ENCODE results near the gene TBCD.

Gene TBCD

GRCh38 chr17:82875407-82875856 is 123.6 kb downstream of the TBCD start:
- Histone ChIP-seq H3K36me3 (ENCODE audit: insufficient read depth, low read length) (peaks cover 4% of the 10 kb centered on the region; the same call in 1 of the 2 replicates), H3K4me1 (ENCODE audit: control insufficient read depth, insufficient read depth, low read length, unreplicated experiment) (peaks cover 9% of the 10 kb centered on the region), H3K4me3 (ENCODE audit: low read depth, low read length) (no peak overlapping the region), H3K27me3 (ENCODE audit: insufficient read depth, low read length) (no peaks in the 10 kb centered on the region), H2AFZ (ENCODE audit: low read length, unreplicated experiment) (no peak overlapping the region), H3K79me2 (ENCODE audit: control insufficient read depth, insufficient read depth, low read length, unreplicated experiment) (no peaks in the 10 kb centered on the region), H3K27ac (ENCODE audit: low read depth, low read length) (no peak overlapping the region)

- H3K36me3 ChIP-seq (ENCODE audit: insufficient read depth, low read length) = peaks cover 3% of the 10 kb centered on the region; the same call in 1 of the 2 replicates
- H3K4me1 ChIP-seq (ENCODE audit: control insufficient read depth, insufficient read depth, low read length, unreplicated experiment) = peaks cover 9% of the 10 kb centered on the region
- H3K4me3 ChIP-seq (ENCODE audit: low read depth, low read length) = 0 out of 2 replicates have a peak overlapping the region, but pooled peaks have one; percentile 0
- no peaks in the 10 kb centered on the region for H3K79me2 ChIP-seq (ENCODE audit: control insufficient read depth, insufficient read depth, low read length, unreplicated experiment)
- no peaks in the 10 kb centered on the region for H3K27me3 ChIP-seq (ENCODE audit: insufficient read depth, low read length)
- H3K27ac ChIP-seq (ENCODE audit: low read depth, low read length) = peak overlapping the region; percentile 47; the same call in 1 of the 2 replicates
- peak overlapping the region; percentile 57 for H2AFZ ChIP-seq (ENCODE audit: low read length, unreplicated experiment)
Observed at GRCh38 chr17:82876149-82876548, 124.3 kb downstream of the TBCD start.

- Histone ChIP-seq H3K27me3 (ENCODE audit: insufficient read depth, low read length) (no peaks in the 10 kb centered on the region), H3K4me1 (ENCODE audit: control insufficient read depth, insufficient read depth, low read length, unreplicated experiment) (peaks cover 9% of the 10 kb centered on the region), H3K79me2 (ENCODE audit: control insufficient read depth, insufficient read depth, low read length, unreplicated experiment) (no peaks in the 10 kb centered on the region), H3K27ac (ENCODE audit: low read depth, low read length) (peak overlapping the region; percentile 47; the same call in 1 of the 2 replicates), H2AFZ (ENCODE audit: low read length, unreplicated experiment) (peak overlapping the region; percentile 57), H3K4me3 (ENCODE audit: low read depth, low read length) (peak overlapping the region; percentile 0; the same call in 1 of the 2 replicates), H3K36me3 (ENCODE audit: insufficient read depth, low read length) (no peaks in the 10 kb centered on the region)
Observed at GRCh38 chr17:82876602-82877379, 124.9 kb downstream of the TBCD start.

GRCh38 chr17:82878527-82878926 is 126.7 kb downstream of the TBCD start:
- H3K27ac ChIP-seq (ENCODE audit: low read depth, low read length) = no peak overlapping the region
- H2AFZ ChIP-seq (ENCODE audit: low read length, unreplicated experiment) = no peak overlapping the region
- peaks cover 9% of the 10 kb centered on the region for H3K4me1 ChIP-seq (ENCODE audit: control insufficient read depth, insufficient read depth, low read length, unreplicated experiment)

GRCh38 chr17:82879241-82879640 is 127.4 kb downstream of the TBCD start:
- no peaks in the 10 kb centered on the region for H3K36me3 ChIP-seq (ENCODE audit: insufficient read depth, low read length)
- H3K79me2 ChIP-seq (ENCODE audit: control insufficient read depth, insufficient read depth, low read length, unreplicated experiment) = no peaks in the 10 kb centered on the region

More at GRCh38 chr17:82878527-82878926, 126.7 kb downstream of the TBCD start:
- Histone ChIP-seq H3K36me3 (ENCODE audit: insufficient read depth, low read length) (no peaks in the 10 kb centered on the region), H3K27me3 (ENCODE audit: insufficient read depth, low read length) (no peaks in the 10 kb centered on the region), H3K4me3 (ENCODE audit: low read depth, low read length) (no peak overlapping the region), H3K79me2 (ENCODE audit: control insufficient read depth, insufficient read depth, low read length, unreplicated experiment) (no peaks in the 10 kb centered on the region)

GRCh38 chr17:82880620-82881323 is 128.9 kb downstream of the TBCD start:
- H3K4me1 ChIP-seq (ENCODE audit: control insufficient read depth, insufficient read depth, low read length, unreplicated experiment) = peaks cover 18% of the 10 kb centered on the region
- H3K4me3 ChIP-seq (ENCODE audit: low read depth, low read length) = no peak overlapping the region
- no peak overlapping the region for H2AFZ ChIP-seq (ENCODE audit: low read length, unreplicated experiment)
- H3K27me3 ChIP-seq (ENCODE audit: insufficient read depth, low read length) = no peaks in the 10 kb centered on the region
- no peaks in the 10 kb centered on the region for H3K36me3 ChIP-seq (ENCODE audit: insufficient read depth, low read length)
- no peak overlapping the region for H3K27ac ChIP-seq (ENCODE audit: low read depth, low read length)
- no peaks in the 10 kb centered on the region for H3K79me2 ChIP-seq (ENCODE audit: control insufficient read depth, insufficient read depth, low read length, unreplicated experiment)

More at GRCh38 chr17:82879241-82879640, 127.4 kb downstream of the TBCD start:
- Histone ChIP-seq H3K27me3 (ENCODE audit: insufficient read depth, low read length) (no peaks in the 10 kb centered on the region), H3K4me1 (ENCODE audit: control insufficient read depth, insufficient read depth, low read length, unreplicated experiment) (peaks cover 9% of the 10 kb centered on the region), H3K27ac (ENCODE audit: low read depth, low read length) (no peak overlapping the region), H2AFZ (ENCODE audit: low read length, unreplicated experiment) (no peak overlapping the region), H3K4me3 (ENCODE audit: low read depth, low read length) (no peak overlapping the region)

GRCh38 chr17:82881324-82881823 is 129.5 kb downstream of the TBCD start:
- no peaks in the 10 kb centered on the region for H3K27me3 ChIP-seq (ENCODE audit: insufficient read depth, low read length)
- no peak overlapping the region for H3K4me3 ChIP-seq (ENCODE audit: low read depth, low read length)
- no peaks in the 10 kb centered on the region for H3K36me3 ChIP-seq (ENCODE audit: insufficient read depth, low read length)
- peaks cover 20% of the 10 kb centered on the region for H3K4me1 ChIP-seq (ENCODE audit: control insufficient read depth, insufficient read depth, low read length, unreplicated experiment)
- H3K27ac ChIP-seq (ENCODE audit: low read depth, low read length) = no peak overlapping the region
- H3K79me2 ChIP-seq (ENCODE audit: control insufficient read depth, insufficient read depth, low read length, unreplicated experiment) = no peaks in the 10 kb centered on the region
- no peak overlapping the region for H2AFZ ChIP-seq (ENCODE audit: low read length, unreplicated experiment)

- Histone ChIP-seq H3K4me3 (ENCODE audit: low read depth, low read length) (no peak overlapping the region), H2AFZ (ENCODE audit: low read length, unreplicated experiment) (no peak overlapping the region), H3K27ac (ENCODE audit: low read depth, low read length) (no peak overlapping the region), H3K36me3 (ENCODE audit: insufficient read depth, low read length) (no peaks in the 10 kb centered on the region), H3K79me2 (ENCODE audit: control insufficient read depth, insufficient read depth, low read length, unreplicated experiment) (no peaks in the 10 kb centered on the region), H3K27me3 (ENCODE audit: insufficient read depth, low read length) (no peaks in the 10 kb centered on the region), H3K4me1 (ENCODE audit: control insufficient read depth, insufficient read depth, low read length, unreplicated experiment) (peaks cover 15% of the 10 kb centered on the region)
Observed at GRCh38 chr17:82881900-82882714, 130.2 kb downstream of the TBCD start.

- peaks cover 14% of the 10 kb centered on the region for H3K4me1 ChIP-seq (ENCODE audit: control insufficient read depth, insufficient read depth, low read length, unreplicated experiment)
- H2AFZ ChIP-seq (ENCODE audit: low read length, unreplicated experiment) = no peak overlapping the region
- H3K27ac ChIP-seq (ENCODE audit: low read depth, low read length) = no peak overlapping the region
- no peak overlapping the region for H3K4me3 ChIP-seq (ENCODE audit: low read depth, low read length)
- no peaks in the 10 kb centered on the region for H3K27me3 ChIP-seq (ENCODE audit: insufficient read depth, low read length)
- H3K79me2 ChIP-seq (ENCODE audit: control insufficient read depth, insufficient read depth, low read length, unreplicated experiment) = no peaks in the 10 kb centered on the region
- H3K36me3 ChIP-seq (ENCODE audit: insufficient read depth, low read length) = no peaks in the 10 kb centered on the region
Observed at GRCh38 chr17:82882715-82883418, 131.0 kb downstream of the TBCD start.

Measured in ACC112 (cell line).